PC-3 (cell line): ENCODE measurements around the gene DENND2A.

Experiments used
- CTCF ChIP-seq: fragments of 300-600 bp; sonication (generic); conservative IDR thresholded peaks from 2 replicates; pipeline ENCODE4 v1.5.1; 2017; ENCODE audit warnings: antibody characterized with exemption, low read depth, mild to moderate bottlenecking, low read length
- EZH2 ChIP-seq: fragments of 300-600 bp; sonication (generic); IDR thresholded peaks from one replicate; pipeline ENCODE4 v1.6.1; 2017; ENCODE audit warnings: antibody characterized with exemption, mild to moderate bottlenecking, low read length; ENCODE audit not compliant: unreplicated experiment
- EZH2phosphoT487 ChIP-seq: fragments of 300-600 bp; sonication (generic); IDR thresholded peaks from 2 replicates; pipeline ENCODE4 v1.6.1; 2018; ENCODE audit warnings: mild to moderate bottlenecking, antibody characterized with exemption, low read length, borderline replicate concordance

- no peak for TF ChIP-seq CTCF
- no peak for TF ChIP-seq EZH2
- TF ChIP-seq EZH2phosphoT487 = no peak
These were observed 33.2 kb upstream of the DENND2A start for GRCh38 chr7:140673774-140674155.
